IMR-90 (cell line): Measurements from ENCODE around the gene SLC34A3. TPM values are rescaled to one million over a fixed set of nuclear protein-coding genes. Genes with fewer than 3 reads are reported as not detected.

Experiments
- ATAC-seq: fragments of 200-7000 bp; cut with Tn5 transposase; 2 replicates; pipeline ENCODE4 v1.9.1; 2020; ENCODE audit warnings: low read depth, mild to moderate bottlenecking, moderate library complexity
- BruUV-seq: library from RNA; stranded (reverse); fragments of 400-500 nt; replicated peaks from 2 replicates; lab custom pipeline; 2021; lab: Mats Ljungman, UMichigan
- CTCF ChIA-PET: fragments of 300-600 bp; formaldehyde crosslinking; extraction: SDS; loops from one replicate; lab custom pipeline; 2021; ENCODE audit warnings: antibody characterized with exemption; lab: Yijun Ruan, JAX
- POLR2A ChIA-PET: fragments of 300-600 bp; sonication (Branson Sonifier 250); formaldehyde crosslinking; loops from one replicate; lab custom pipeline; 2022; ENCODE audit warnings: antibody characterized with exemption; ENCODE audit not compliant: unreplicated experiment; lab: Charles Lee
- DNase-seq: peaks from one replicate; pipeline ENCODE4 v3.0.0; 2013
- H2AFZ ChIP-seq: replicated peaks from 2 replicates; pipeline ENCODE3; 2013; ENCODE audit warnings: low read length, mild to moderate bottlenecking; ENCODE audit not compliant: poor library complexity
- H2AK5ac ChIP-seq: 2 replicates; pipeline ENCODE4 v1.6.1; 2013; ENCODE audit warnings: low read depth, low read length, inconsistent platforms
- H2AK9ac ChIP-seq: replicated peaks from 2 replicates; pipeline ENCODE3; 2013; ENCODE audit warnings: mild to moderate bottlenecking, low read depth, low read length, moderate library complexity; ENCODE audit not compliant: poor library complexity
- H2BK120ac ChIP-seq: 2 replicates; pipeline ENCODE4 v1.6.1; 2013; ENCODE audit warnings: low read depth, low read length, inconsistent platforms
- H2BK15ac ChIP-seq: 3 replicates; pipeline ENCODE4 v1.6.1; 2013; ENCODE audit warnings: low read depth, low read length, inconsistent platforms
- H2BK20ac ChIP-seq: 2 replicates; pipeline ENCODE4 v1.6.1; 2013; ENCODE audit warnings: low read depth, mild to moderate bottlenecking, inconsistent platforms, low read length, moderate library complexity
- H2BK5ac ChIP-seq: 2 replicates; pipeline ENCODE4 v1.6.1; 2013; ENCODE audit warnings: mild to moderate bottlenecking, low read depth, low read length, inconsistent platforms; ENCODE audit not compliant: poor library complexity, severe bottlenecking
- H3K14ac ChIP-seq: replicated peaks from 2 replicates; pipeline ENCODE4 v1.6.1; 2013; ENCODE audit warnings: low read depth, low read length, inconsistent platforms
- H3K18ac ChIP-seq: 2 replicates; pipeline ENCODE4 v1.6.1; 2013; ENCODE audit warnings: low read depth, low read length, control low read depth
- H3K23ac ChIP-seq: 2 replicates; pipeline ENCODE4 v1.6.1; 2013; ENCODE audit warnings: low read depth, low read length, inconsistent platforms
- H3K27ac ChIP-seq: 2 replicates; pipeline ENCODE4 v1.5.1; 2013; ENCODE audit warnings: mild to moderate bottlenecking, control low read depth, low read length; ENCODE audit not compliant: insufficient read depth
- H3K27me3 ChIP-seq: 2 replicates; pipeline ENCODE4 v1.6.1; 2013; ENCODE audit warnings: low read length; ENCODE audit not compliant: control insufficient read depth, insufficient read depth
- H3K36me3 ChIP-seq: 2 replicates; pipeline ENCODE4 v1.6.1; 2013; ENCODE audit warnings: low read length, mixed read lengths; ENCODE audit not compliant: control insufficient read depth, insufficient read depth
- H3K4ac ChIP-seq: 2 replicates; pipeline ENCODE4 v1.6.1; 2013; ENCODE audit warnings: low read depth, low read length, inconsistent platforms
- H3K4me1 ChIP-seq: 2 replicates; pipeline ENCODE4 v1.6.1; 2013; ENCODE audit warnings: low read length, mixed read lengths; ENCODE audit not compliant: control insufficient read depth, insufficient read depth
- H3K4me2 ChIP-seq: 2 replicates; pipeline ENCODE4 v1.6.1; 2013; ENCODE audit warnings: low read depth, mild to moderate bottlenecking, control low read depth, low read length, moderate library complexity
- H3K4me3 ChIP-seq: 2 replicates; pipeline ENCODE4 v1.5.1; 2013; ENCODE audit warnings: low read depth, mild to moderate bottlenecking, control low read depth, low read length, moderate library complexity; ENCODE audit not compliant: insufficient read depth
- H3K56ac ChIP-seq: 2 replicates; pipeline ENCODE4 v1.6.1; 2013; ENCODE audit warnings: low read length, inconsistent platforms; ENCODE audit not compliant: insufficient read depth; ENCODE audit errors: extremely low read depth
- H3K79me1 ChIP-seq, 2 experiments: 2 replicates each; pipeline ENCODE4 v1.6.1; 2013; ENCODE audit warnings: low read length in 2 of 2, inconsistent platforms in 1 of 2, low read depth in 1 of 2
- H3K9ac ChIP-seq: 2 replicates; pipeline ENCODE4 v1.6.1; 2013; ENCODE audit warnings: low read depth, low read length, control low read depth
- H3K9me1 ChIP-seq: 2 replicates; pipeline ENCODE4 v1.6.1; 2013; ENCODE audit warnings: low read length, inconsistent platforms; ENCODE audit not compliant: insufficient read depth
- H3K9me3 ChIP-seq: 2 replicates; pipeline ENCODE4 v1.6.1; 2013; ENCODE audit warnings: low read length; ENCODE audit not compliant: control insufficient read depth, insufficient read depth
- H4K20me1 ChIP-seq: 2 replicates; pipeline ENCODE4 v1.6.1; 2013; ENCODE audit warnings: low read length, inconsistent platforms; ENCODE audit not compliant: insufficient read depth
- H4K5ac ChIP-seq: 2 replicates; pipeline ENCODE4 v1.6.1; 2013; ENCODE audit warnings: mild to moderate bottlenecking, low read depth, low read length, control low read depth
- H4K8ac ChIP-seq, 2 experiments: 2 replicates each; pipeline ENCODE4 v1.6.1; 2013; ENCODE audit warnings: low read depth in 2 of 2, low read length in 2 of 2, control low read depth in 1 of 2, inconsistent platforms in 1 of 2
- H4K91ac ChIP-seq: 2 replicates; pipeline ENCODE4 v1.6.1; 2013; ENCODE audit warnings: low read depth, low read length, inconsistent platforms; ENCODE audit not compliant: insufficient read depth
- CHD1 ChIP-seq: IDR thresholded peaks from 2 replicates; pipeline ENCODE4 v1.6.1; 2012; ENCODE audit warnings: low read depth, low read length, improper control_type of control experiment
- MXI1 ChIP-seq: IDR thresholded peaks from 2 replicates; pipeline ENCODE4 v1.6.1; 2012; ENCODE audit warnings: low read depth, mild to moderate bottlenecking, low read length, moderate library complexity, borderline replicate concordance
- RCOR1 ChIP-seq: IDR thresholded peaks from 2 replicates; pipeline ENCODE4 v1.6.1; 2012; ENCODE audit warnings: mild to moderate bottlenecking, low read length, improper control_type of control experiment; ENCODE audit not compliant: insufficient replicate concordance
- SMC3 ChIP-seq: fragments of 150-350 bp; IDR thresholded peaks from 2 replicates; pipeline ENCODE4 v1.6.1; 2016; ENCODE audit warnings: low read depth, mild to moderate bottlenecking, antibody characterized with exemption, low read length, moderate library complexity
- WGBS, 2 experiments: methylation state at CpG; one replicate each; pipeline versions ENCODE4 v1.1.5 to v1.1.7; 2013; ENCODE audit warnings: missing lambda C conversion rate in 2 of 2; ENCODE audit not compliant: insufficient read length in 1 of 2; ENCODE audit errors: extremely low coverage in 2 of 2; 5-methylcytosine and 5-hydroxymethylcytosine counted together
- dilution Hi-C: fragments of 300-500 bp; cut with HindIII; formaldehyde crosslinking; loops from one replicate; pipeline ENCODE4 v1.14.3; 2018; ENCODE audit warnings: low sequenced_read_pairs; ENCODE audit not compliant: unreplicated experiment
- in situ Hi-C: fragments of 300-500 bp; cut with MboI; formaldehyde crosslinking; loops from 3 replicates; pipeline ENCODE4 v1.14.3; 2019; ENCODE audit warnings: low sequenced_read_pairs, inconsistent platforms, mixed read lengths
- intact Hi-C: fragments of 100-400 bp; cut with micrococcal nuclease; formaldehyde crosslinking; loops from 2 replicates; pipeline ENCODE4 v1.10.0; 2022
- polyA plus RNA-seq, 3 experiments: library from polyadenylated mRNA; depleted of rRNA; stranded (reverse); fragments of >200 nt; gene quantifications; 2 replicates each; pipeline ENCODE4 v1.2.3, GENCODE V29; 2012; ENCODE audit warnings: low replicate concordance in 1 of 3
- total RNA-seq: library from RNA; depleted of rRNA; stranded (reverse); fragments of >200 nt; gene quantifications from 2 replicates; pipeline ENCODE4 v1.2.3, GENCODE V29; 2012
- TF ChIP-seq, protein P1 (sequence below): fragments of 150-350 bp; IDR thresholded peaks from 2 replicates; pipeline ENCODE4 v1.6.1; 2017; ENCODE audit warnings: mild to moderate bottlenecking, antibody characterized with exemption, low read length, low read depth
- TF ChIP-seq, protein P2 (sequence below): fragments of 150-350 bp; IDR thresholded peaks from 2 replicates; pipeline ENCODE4 v1.6.1; 2016; ENCODE audit warnings: low read depth, mild to moderate bottlenecking, low read length, moderate library complexity, borderline replicate concordance

The SLC34A3 gene
- total and polyA plus RNA-seq, 2 of the 4 experiments (the other 2 are of a cell fraction) = not detected

DNA sequence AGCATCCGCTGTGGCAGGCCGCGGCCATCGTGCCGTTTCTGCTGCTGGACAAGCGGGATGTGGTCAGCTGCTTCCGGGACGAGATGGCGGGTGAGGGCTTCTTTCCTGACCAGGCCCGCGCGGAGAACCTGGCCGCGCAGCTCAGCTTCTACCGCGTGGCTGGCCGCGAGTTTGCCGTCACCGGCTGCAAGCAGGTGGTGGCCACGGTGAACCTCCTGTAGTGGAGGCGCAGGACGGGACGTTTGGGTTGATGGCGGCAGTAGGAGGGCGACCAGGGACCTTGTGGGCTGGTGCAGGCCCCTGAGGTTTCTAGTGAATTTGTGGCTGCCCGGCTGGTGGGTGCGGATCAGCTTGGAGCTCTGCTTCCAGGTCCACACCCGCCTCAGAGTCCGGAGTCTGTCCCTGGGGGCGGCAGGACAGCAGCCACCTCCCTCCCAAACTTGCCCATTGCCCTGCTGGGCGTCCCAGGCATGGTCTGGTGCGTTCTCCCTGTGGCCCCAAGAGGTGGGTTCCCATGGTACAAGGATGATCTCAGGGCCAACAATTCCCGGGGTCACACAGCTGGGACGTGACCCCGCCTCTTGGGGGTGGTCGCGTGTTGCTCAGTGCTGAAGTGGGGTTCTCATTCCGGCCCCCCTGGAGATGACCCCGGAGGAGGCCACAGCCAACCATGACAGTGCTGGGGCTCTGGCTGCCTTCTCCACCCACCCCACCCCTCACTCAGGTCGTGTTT lies 49.2 kb downstream of the SLC34A3 start:
- H2AK9ac ChIP-seq = no peak overlapping the region
- no peaks in the 10 kb centered on the region for H3K27me3 ChIP-seq
- no peak overlapping the region for H2BK20ac ChIP-seq
- H4K20me1 ChIP-seq = peaks cover 40% of the 10 kb centered on the region
- H4K5ac ChIP-seq = no peak overlapping the region
- H2BK120ac ChIP-seq = no peak overlapping the region
- H2AK5ac ChIP-seq = peak overlapping the region; percentile 28; the same call in 1 of the 2 replicates
- intact Hi-C loops (no loop called here), dilution Hi-C loops (no loop called here), in situ Hi-C loops (no loop called here)
- ChIA-PET POLR2A (no interaction called here), CTCF (no interaction called here)
- no peak overlapping the region for H3K27ac ChIP-seq
- H3K9ac ChIP-seq = no peak overlapping the region
- H3K4me2 ChIP-seq = no peak overlapping the region
- no peak for DNase-seq
- H3K4me1 ChIP-seq = peaks cover 21% of the 10 kb centered on the region
- no peak overlapping the region for H3K23ac ChIP-seq
- peak overlapping the region; percentile 21 for H2AFZ ChIP-seq
- no peak overlapping the region for H4K91ac ChIP-seq
- TF ChIP-seq SMC3 (no peak), MXI1 (no peak), RCOR1 (no peak), CHD1 (no peak)
- TF ChIP-seq, protein P1, sequence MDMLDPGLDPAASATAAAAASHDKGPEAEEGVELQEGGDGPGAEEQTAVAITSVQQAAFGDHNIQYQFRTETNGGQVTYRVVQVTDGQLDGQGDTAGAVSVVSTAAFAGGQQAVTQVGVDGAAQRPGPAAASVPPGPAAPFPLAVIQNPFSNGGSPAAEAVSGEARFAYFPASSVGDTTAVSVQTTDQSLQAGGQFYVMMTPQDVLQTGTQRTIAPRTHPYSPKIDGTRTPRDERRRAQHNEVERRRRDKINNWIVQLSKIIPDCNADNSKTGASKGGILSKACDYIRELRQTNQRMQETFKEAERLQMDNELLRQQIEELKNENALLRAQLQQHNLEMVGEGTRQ = no peak
- TF ChIP-seq, protein P2, sequence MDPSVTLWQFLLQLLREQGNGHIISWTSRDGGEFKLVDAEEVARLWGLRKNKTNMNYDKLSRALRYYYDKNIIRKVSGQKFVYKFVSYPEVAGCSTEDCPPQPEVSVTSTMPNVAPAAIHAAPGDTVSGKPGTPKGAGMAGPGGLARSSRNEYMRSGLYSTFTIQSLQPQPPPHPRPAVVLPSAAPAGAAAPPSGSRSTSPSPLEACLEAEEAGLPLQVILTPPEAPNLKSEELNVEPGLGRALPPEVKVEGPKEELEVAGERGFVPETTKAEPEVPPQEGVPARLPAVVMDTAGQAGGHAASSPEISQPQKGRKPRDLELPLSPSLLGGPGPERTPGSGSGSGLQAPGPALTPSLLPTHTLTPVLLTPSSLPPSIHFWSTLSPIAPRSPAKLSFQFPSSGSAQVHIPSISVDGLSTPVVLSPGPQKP = no peak
- no peak overlapping the region for H3K18ac ChIP-seq
- no TSS peak for BruUV-seq
- H3K4ac ChIP-seq = no peak overlapping the region
- peaks cover 29% of the 10 kb centered on the region for H3K36me3 ChIP-seq
- no peak overlapping the region for H2BK15ac ChIP-seq
- H4K8ac ChIP-seq = no peak overlapping the region
- H3K56ac ChIP-seq = no peak overlapping the region
- WGBS, 2 experiments = 92% methylated on average over 18 of the region's 41 CpGs; no CpG with 5 or more reads in 1 of the 2 experiments
- no peaks in the 10 kb centered on the region for H3K9me1 ChIP-seq
- ATAC-seq = no peak
- peaks cover 0 to 50% of the 10 kb centered on the region in 2 experiments for H3K79me1 ChIP-seq
- no peaks in the 10 kb centered on the region for H3K9me3 ChIP-seq
- no peak overlapping the region for H3K4me3 ChIP-seq
- H2BK5ac ChIP-seq = no peak overlapping the region
- H3K14ac ChIP-seq = no peak overlapping the region
